ENCODE data around the gene LRFN4. TPM values are rescaled to one million over a fixed set of nuclear protein-coding genes. Genes with fewer than 3 reads are reported as not detected.

LRFN4 gene
- total and polyA plus RNA-seq, 4 donors, result 0.75 to 3.4 (median 1.5) TPM; not detected in 1

DNA sequence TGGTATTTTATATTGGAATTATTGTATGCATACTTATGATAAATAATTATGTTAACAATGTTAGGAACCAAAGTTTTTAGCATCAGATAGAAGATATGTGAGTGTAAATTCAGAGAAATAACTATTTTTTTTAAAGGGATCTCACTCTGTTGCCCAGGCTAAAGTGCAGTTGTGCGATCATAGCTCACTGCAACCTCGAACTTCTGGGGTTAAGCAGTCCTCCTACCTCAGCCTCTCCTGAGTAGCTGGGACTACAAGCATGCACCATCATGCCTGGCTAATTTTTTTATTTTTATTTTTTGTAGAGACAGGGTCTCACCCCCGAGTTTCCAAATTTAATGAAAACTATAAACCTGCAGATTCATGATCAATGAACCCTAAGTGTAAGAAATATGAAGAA is 47.3 kb upstream of the LRFN4 start:
- H3K27ac ChIP-seq (ENCODE audit: low read depth in 1 of 2, low read length in 2 of 2), result no peak overlapping the region
- no peak overlapping the region for H3K9ac ChIP-seq (ENCODE audit: low read depth in 1 of 2, low read length in 2 of 2)
- no peak for TF ChIP-seq YY1 (IDR thresholded peaks at IDR 0.05)
- no peaks in the 10 kb centered on the region for H3K36me3 ChIP-seq (ENCODE audit: control insufficient read depth in 4 of 4, insufficient read depth in 3 of 4, low read depth in 1 of 4, low read length in 3 of 4)
- 96% methylated on average over 3 of the region's 3 CpGs for WGBS
- no peaks in the 10 kb centered on the region for H3K27me3 ChIP-seq (ENCODE audit: control insufficient read depth in 4 of 4, insufficient read depth in 4 of 4, low read length in 3 of 4)
- H3K9me3 ChIP-seq (ENCODE audit: control insufficient read depth in 4 of 4, low read length in 3 of 4), result no peaks in the 10 kb centered on the region
- no peak overlapping the region for H3K4me3 ChIP-seq (ENCODE audit: low read depth in 1 of 3, low read length in 3 of 3)
- H3K4me1 ChIP-seq (ENCODE audit: control insufficient read depth in 4 of 4, insufficient read depth in 4 of 4, low read length in 3 of 4), result no peaks in the 10 kb centered on the region
- no peak for DNase-seq (ENCODE audit: low spot score)

DNA sequence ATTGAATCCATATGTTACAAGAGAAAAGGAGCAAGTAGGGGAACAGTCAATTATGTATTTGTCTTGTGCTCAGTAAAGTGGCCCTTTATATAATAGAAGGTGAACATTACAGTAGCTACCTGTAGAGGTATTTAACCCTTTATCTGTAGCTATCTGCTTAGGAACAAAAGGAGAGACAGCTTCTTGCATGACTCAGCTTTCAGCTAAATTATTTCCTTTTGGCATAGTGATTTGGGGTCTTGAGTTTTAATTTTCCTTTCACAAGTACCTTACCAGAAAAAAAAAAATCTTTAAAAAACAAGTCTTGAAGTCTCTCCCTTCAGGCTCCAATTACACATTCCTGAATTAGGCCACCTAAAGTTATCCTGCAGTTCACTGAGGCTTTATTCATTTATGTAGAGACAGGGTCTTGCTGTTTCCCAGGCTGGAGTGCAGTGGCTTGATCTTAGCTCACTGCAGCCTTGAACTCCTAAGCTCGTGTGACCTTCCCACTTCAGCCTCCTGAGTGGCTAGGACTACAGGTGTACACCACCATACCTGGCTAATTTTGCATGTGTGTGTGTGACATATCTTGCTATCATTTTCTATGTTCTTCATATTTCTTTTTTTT is 46.2 kb upstream of the LRFN4 start:
- H3K9ac ChIP-seq (ENCODE audit: low read depth in 1 of 2, low read length in 2 of 2), result no peak overlapping the region
- H3K36me3 ChIP-seq (ENCODE audit: control insufficient read depth in 4 of 4, insufficient read depth in 3 of 4, low read depth in 1 of 4, low read length in 3 of 4), result no peaks in the 10 kb centered on the region
- H3K9me3 ChIP-seq (ENCODE audit: control insufficient read depth in 4 of 4, low read length in 3 of 4), result no peaks in the 10 kb centered on the region
- H3K4me1 ChIP-seq (ENCODE audit: control insufficient read depth in 4 of 4, insufficient read depth in 4 of 4, low read length in 3 of 4), result no peaks in the 10 kb centered on the region
- H3K27me3 ChIP-seq (ENCODE audit: control insufficient read depth in 4 of 4, insufficient read depth in 4 of 4, low read length in 3 of 4), result no peaks in the 10 kb centered on the region
- H3K27ac ChIP-seq (ENCODE audit: low read depth in 1 of 2, low read length in 2 of 2), result no peak overlapping the region
- TF ChIP-seq GABPA (IDR thresholded peaks at IDR 0.05 in 1 of 2, conservative IDR thresholded peaks at IDR 0.05 in 1 of 2), result no peak
- no peak for TF ChIP-seq EGR1 (IDR thresholded peaks at IDR 0.05; ENCODE audit: low read depth in 2 of 2)
- no peak for TF ChIP-seq MAX (IDR thresholded peaks at IDR 0.05)
- no peak for TF ChIP-seq HNF4A (conservative IDR thresholded peaks at IDR 0.05)
- TF ChIP-seq FOXA2 (IDR thresholded peaks at IDR 0.05), result no peak
- TF ChIP-seq RAD21 (IDR thresholded peaks at IDR 0.05), result no peak
- TF ChIP-seq FOXA1 (IDR thresholded peaks at IDR 0.05), result no peak
- TF ChIP-seq, protein P1, sequence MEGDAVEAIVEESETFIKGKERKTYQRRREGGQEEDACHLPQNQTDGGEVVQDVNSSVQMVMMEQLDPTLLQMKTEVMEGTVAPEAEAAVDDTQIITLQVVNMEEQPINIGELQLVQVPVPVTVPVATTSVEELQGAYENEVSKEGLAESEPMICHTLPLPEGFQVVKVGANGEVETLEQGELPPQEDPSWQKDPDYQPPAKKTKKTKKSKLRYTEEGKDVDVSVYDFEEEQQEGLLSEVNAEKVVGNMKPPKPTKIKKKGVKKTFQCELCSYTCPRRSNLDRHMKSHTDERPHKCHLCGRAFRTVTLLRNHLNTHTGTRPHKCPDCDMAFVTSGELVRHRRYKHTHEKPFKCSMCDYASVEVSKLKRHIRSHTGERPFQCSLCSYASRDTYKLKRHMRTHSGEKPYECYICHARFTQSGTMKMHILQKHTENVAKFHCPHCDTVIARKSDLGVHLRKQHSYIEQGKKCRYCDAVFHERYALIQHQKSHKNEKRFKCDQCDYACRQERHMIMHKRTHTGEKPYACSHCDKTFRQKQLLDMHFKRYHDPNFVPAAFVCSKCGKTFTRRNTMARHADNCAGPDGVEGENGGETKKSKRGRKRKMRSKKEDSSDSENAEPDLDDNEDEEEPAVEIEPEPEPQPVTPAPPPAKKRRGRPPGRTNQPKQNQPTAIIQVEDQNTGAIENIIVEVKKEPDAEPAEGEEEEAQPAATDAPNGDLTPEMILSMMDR (IDR thresholded peaks at IDR 0.05; ENCODE audit: low read depth, low read length, missing input control), result no peak
- no peak for TF ChIP-seq YY1 (IDR thresholded peaks at IDR 0.05)
- TF ChIP-seq SP1 (IDR thresholded peaks at IDR 0.05), result no peak
- no peak for TF ChIP-seq ATF3 (IDR thresholded peaks at IDR 0.05)
- TF ChIP-seq RXRA (IDR thresholded peaks at IDR 0.05), result no peak
- TF ChIP-seq NR2F2 (IDR thresholded peaks at IDR 0.05), result no peak
- no peak for TF ChIP-seq ZBTB33 (IDR thresholded peaks at IDR 0.05)
- TF ChIP-seq HNF4G (IDR thresholded peaks at IDR 0.05), result no peak
- TF ChIP-seq JUND (IDR thresholded peaks at IDR 0.05), result no peak
- TF ChIP-seq, protein P2, sequence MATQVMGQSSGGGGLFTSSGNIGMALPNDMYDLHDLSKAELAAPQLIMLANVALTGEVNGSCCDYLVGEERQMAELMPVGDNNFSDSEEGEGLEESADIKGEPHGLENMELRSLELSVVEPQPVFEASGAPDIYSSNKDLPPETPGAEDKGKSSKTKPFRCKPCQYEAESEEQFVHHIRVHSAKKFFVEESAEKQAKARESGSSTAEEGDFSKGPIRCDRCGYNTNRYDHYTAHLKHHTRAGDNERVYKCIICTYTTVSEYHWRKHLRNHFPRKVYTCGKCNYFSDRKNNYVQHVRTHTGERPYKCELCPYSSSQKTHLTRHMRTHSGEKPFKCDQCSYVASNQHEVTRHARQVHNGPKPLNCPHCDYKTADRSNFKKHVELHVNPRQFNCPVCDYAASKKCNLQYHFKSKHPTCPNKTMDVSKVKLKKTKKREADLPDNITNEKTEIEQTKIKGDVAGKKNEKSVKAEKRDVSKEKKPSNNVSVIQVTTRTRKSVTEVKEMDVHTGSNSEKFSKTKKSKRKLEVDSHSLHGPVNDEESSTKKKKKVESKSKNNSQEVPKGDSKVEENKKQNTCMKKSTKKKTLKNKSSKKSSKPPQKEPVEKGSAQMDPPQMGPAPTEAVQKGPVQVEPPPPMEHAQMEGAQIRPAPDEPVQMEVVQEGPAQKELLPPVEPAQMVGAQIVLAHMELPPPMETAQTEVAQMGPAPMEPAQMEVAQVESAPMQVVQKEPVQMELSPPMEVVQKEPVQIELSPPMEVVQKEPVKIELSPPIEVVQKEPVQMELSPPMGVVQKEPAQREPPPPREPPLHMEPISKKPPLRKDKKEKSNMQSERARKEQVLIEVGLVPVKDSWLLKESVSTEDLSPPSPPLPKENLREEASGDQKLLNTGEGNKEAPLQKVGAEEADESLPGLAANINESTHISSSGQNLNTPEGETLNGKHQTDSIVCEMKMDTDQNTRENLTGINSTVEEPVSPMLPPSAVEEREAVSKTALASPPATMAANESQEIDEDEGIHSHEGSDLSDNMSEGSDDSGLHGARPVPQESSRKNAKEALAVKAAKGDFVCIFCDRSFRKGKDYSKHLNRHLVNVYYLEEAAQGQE (IDR thresholded peaks at IDR 0.05), result no peak
- no peak for TF ChIP-seq TAF1 (conservative IDR thresholded peaks at IDR 0.05)
- no peak overlapping the region for H3K4me3 ChIP-seq (ENCODE audit: low read depth in 1 of 3, low read length in 3 of 3)
- 93% methylated on average over 1 of the region's 1 CpG for WGBS
- DNase-seq (ENCODE audit: low spot score), result no peak

Data from liver (tissue), 9 donors.